Posterior cingulate gyrus (tissue), 11 donors: ENCODE data around the gene MLN.

Source experiments
- DNase-seq, 10 donors: peaks; one replicate each; pipeline versions ENCODE4 v3.0.0 to v3.0.0-alpha.2; 2020 to 2021; ENCODE audit warnings: mixed read lengths in 3 of 10
- intact Hi-C: fragments of 100-400 bp; cut with DNase I; formaldehyde crosslinking; loops from one replicate; pipeline ENCODE4 v1.15.1; 2023

Gene MLN

GRCh38 chr6:33777398-33778388, 26.1 kb downstream of the MLN start:
- DNase-seq: no peak
- intact Hi-C loops: no loop called here

GRCh38 chr6:33776764-33777163, 27.0 kb downstream of the MLN start:
- no peak for DNase-seq
- intact Hi-C loops: no loop called here

GRCh38 chr6:33776186-33776585, 27.6 kb downstream of the MLN start:
- no peak for DNase-seq
- intact Hi-C loops: no loop called here

DNA sequence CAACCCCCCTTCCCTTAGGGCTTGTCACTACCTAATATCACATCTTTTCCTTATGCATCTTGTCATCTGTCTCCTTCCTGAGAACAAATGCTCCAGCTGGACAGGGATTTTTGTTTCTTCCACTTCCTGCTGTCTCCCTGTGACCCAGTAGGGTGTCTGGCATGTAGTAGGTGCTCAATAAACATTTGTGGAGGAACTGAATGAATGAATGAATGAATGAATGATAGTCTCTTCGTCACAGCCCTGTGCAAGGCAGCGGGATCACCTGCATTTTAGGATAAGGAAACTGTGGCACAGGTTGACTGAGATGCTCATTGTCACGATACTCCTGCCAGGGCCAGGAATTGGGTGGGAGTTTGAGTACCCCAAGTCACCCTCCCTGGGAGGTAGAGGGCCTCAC, 29.0 kb downstream of the MLN start:
- intact Hi-C loops: no loop called here
- DNase-seq: no peak

DNA sequence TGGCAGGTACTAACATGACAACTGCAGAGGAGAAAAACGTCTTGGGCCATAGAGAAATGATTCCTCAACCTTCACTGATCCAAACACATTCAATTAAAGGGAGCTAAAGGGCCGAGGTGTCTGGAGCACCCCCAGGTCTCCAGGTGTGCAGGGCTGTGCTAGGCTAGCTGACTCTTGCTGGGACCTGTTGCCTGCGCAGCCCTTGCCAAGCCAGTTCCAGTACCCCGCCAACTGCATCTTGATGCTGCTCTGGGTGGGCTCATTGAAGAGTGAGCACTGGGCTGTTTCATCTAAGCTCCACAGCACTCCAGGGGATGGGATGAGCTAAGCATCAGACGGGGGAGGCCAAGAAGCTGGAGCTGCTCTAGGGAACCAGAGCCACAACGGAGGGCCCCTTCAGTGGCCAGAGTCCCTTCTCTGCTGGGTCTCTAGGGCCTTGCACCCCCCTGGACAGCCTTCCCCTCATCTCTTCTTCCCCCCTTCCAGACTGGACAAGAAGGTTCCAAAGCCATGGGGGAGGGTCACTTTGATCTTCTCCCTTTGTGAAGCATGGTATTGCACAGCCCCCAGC, 30.8 kb downstream of the MLN start:
- no peak for DNase-seq
- intact Hi-C loops: no loop called here

DNA sequence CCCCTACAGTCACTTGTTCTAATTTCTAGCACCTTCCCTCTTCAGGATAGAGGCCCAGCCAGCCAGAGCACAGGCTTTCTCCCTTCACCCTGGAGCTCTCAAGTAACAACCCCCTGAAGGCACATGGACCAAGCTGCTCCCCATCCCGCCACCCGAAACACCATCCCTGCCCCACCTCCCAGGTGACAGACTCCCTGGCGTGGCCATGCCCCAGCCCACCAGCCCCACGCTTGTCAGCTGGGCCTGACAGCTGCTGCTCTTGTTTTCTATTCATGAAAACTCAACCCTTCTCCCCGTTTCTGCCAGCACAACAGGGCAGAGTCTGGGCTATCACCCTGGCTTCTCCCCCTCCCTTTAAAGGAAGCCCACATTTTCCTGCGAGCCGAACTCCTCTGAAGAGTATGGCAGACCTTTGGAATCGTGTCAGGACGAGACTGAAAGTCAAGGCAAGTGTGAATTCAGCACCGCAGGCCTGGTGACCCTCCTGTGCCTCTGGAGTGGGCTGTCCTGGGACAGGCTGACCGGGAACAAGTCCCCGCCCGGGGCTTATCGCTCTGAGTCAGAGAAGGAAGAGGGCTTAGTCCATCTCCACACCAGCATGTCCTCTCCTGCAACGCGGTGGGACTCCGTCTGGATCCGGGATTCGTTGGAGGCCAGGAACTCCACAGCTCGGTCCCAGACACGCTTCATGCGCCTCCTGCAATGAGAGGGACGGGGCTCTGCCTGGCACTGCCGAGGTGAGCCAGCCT, 31.5 kb downstream of the MLN start:
- DNase-seq: no peak
- intact Hi-C loops: no loop called here

DNA sequence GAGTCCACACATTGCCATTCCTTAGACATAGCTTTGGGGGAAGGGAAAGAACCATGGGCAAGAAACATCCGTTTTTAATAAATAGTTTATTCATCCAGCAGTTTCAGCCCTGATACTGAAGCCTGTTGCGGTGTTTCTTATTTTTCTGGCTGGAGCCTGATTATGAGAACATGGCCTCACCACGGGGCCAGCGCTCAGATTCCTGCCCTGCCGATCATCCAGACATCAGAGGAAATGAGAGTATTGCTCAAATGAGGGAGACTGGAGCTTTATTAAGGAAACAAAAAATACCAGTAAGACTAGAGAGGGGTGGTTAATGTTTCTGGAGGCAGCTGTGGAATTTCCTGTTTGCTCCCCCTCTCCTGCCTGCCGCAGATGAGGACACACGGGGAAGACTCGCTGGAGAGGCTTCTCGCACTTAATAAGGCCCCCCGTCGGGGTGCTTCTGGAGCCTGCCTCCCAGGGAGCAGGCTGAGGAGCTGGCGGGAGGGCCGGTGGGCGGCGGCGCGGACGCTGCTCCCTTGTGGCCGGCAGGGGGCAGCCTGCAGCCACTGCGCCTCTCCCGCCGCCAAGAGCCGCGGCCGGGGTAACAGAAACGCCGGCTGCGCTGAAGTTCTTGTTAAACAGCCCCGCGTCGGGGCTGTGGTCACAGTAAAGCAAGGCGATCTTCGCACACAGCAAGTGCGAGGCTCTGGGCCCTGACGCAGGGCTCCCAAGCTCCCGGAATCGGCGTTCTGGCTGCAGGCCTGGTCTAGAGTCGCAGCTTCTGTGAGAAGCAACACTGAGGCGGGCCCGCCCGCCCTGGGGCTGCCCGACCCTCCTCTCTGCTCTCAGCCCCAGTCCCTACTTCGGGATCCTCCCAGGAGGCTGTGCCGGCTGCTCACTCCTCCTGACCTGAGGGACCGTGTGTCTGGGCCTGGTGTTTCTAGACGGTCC, 32.4 kb downstream of the MLN start:
- intact Hi-C loops: loop anchor here (2.0 kb wide), 1 partner anchor 383 kb away; no protein-coding TSS in a partner anchor
- peak; percentile 41 to 96 (median 63) for DNase-seq

DNA sequence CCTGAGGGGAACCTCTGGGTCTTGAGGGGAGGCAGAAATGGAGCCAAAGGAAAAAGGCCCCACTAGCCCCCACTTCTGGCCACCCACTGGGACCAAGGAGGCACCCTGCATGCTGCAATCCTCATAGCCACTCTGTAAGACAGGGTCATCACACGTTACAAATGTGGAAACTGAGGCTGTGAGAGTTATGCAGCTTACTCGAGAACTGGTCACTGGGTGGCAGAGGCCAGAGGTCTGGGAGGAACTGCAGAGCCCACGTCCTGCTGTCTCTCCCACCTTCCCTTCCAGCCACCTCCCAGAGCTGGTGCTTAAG, 33.0 kb downstream of the MLN start:
- intact Hi-C loops: loop anchor here (2.0 kb wide), 1 partner anchor 384 kb away; no protein-coding TSS in a partner anchor
- DNase-seq: no peak

- DNase-seq: no peak
- intact Hi-C loops: loop anchor here (2.0 kb wide), 1 partner anchor 385 kb away; no protein-coding TSS in a partner anchor
Measured at GRCh38 chr6:33770124-33770832, 33.5 kb downstream of the MLN start.

- intact Hi-C loops: loop anchor here (2.0 to 10.0 kb wide), 2 partner anchors 185 to 257 kb away; partner anchors contain the start of gene BAK1
- peak in 1 of 10 donors; percentile 39 for DNase-seq
Measured at GRCh38 chr6:33769248-33769821, 34.5 kb downstream of the MLN start.

- peak; percentile 61 to 96 (median 84) for DNase-seq
- intact Hi-C loops: loop anchor here (2.0 to 10.0 kb wide), 2 partner anchors 184 to 258 kb away; partner anchors contain the start of gene BAK1
Measured at GRCh38 chr6:33768644-33769120, 35.1 kb downstream of the MLN start.

GRCh38 chr6:33766921-33767907, 36.6 kb downstream of the MLN start:
- intact Hi-C loops: loop anchor here (10.0 kb wide), 1 partner anchor 182 kb away; the partner anchor contains the start of gene BAK1
- DNase-seq: peak in 1 of 10 donors; percentile 48

DNA sequence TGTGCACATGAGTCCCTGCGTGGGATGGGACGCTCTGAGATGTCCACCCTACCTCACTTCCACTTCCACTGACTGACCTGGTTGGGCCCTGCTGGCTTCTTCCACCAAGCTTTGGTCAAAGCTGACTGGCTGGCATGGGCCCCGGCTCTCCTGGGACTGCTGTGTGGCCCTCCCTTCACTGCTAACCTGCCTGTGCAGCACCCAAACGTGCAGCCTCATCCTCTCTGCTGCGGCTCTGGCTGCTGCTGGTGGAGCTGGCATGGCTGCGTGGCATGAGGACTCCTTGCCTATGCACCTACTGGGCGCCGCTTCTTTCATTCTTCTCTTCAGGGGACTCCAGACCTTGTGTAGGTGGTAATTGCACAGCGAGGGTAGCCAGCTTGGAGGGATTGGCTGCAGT, 38.4 kb downstream of the MLN start:
- DNase-seq: peak in 2 of 10 donors; percentile 58 to 77
- intact Hi-C loops: loop anchor here (10.0 kb wide), 1 partner anchor 181 kb away; the partner anchor contains the start of gene BAK1

GRCh38 chr6:33764036-33764435, 39.8 kb downstream of the MLN start:
- DNase-seq: peak in 1 of 10 donors; percentile 63
- intact Hi-C loops: loop anchor here (5.0 to 10.0 kb wide), 2 partner anchors 52 to 179 kb away; partner anchors contain the start of genes BAK1 and UQCC2

DNA sequence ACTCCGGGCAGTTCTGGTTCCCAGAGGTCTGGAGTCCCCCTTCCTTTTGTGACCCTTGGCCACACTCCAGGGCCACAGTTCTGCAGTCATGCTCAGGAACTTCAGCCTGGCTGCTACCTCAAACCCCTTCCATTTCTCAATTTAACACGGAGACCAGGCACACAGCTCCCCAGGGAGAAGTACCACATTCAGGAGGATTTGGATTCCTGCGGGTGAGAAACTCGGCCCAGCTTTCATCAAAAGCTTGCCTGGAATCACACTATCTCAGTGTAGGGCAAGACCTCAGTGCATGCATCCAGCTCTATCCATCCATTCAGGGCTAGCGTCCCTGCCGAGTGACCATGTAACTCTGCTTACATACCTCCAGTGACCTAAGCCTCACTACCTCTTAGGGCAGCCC, 40.3 kb downstream of the MLN start:
- no peak for DNase-seq
- intact Hi-C loops: loop anchor here (5.0 to 10.0 kb wide), 2 partner anchors 51 to 179 kb away; partner anchors contain the start of genes BAK1 and UQCC2

GRCh38 chr6:33762713-33763112, 41.1 kb downstream of the MLN start:
- intact Hi-C loops: loop anchor here (1.0 to 10.0 kb wide), 3 partner anchors 18 to 178 kb away; partner anchors contain the start of genes BAK1 and UQCC2
- DNase-seq: peak in 1 of 10 donors; percentile 62
